ENCODE measurements around the gene ADAMTS17. TPM values are rescaled to one million over a fixed set of nuclear protein-coding genes. Genes with fewer than 3 reads are reported as not detected.

The ADAMTS17 gene
- total RNA-seq, 1 donor from 2014 or later = 6.2 TPM

DNA sequence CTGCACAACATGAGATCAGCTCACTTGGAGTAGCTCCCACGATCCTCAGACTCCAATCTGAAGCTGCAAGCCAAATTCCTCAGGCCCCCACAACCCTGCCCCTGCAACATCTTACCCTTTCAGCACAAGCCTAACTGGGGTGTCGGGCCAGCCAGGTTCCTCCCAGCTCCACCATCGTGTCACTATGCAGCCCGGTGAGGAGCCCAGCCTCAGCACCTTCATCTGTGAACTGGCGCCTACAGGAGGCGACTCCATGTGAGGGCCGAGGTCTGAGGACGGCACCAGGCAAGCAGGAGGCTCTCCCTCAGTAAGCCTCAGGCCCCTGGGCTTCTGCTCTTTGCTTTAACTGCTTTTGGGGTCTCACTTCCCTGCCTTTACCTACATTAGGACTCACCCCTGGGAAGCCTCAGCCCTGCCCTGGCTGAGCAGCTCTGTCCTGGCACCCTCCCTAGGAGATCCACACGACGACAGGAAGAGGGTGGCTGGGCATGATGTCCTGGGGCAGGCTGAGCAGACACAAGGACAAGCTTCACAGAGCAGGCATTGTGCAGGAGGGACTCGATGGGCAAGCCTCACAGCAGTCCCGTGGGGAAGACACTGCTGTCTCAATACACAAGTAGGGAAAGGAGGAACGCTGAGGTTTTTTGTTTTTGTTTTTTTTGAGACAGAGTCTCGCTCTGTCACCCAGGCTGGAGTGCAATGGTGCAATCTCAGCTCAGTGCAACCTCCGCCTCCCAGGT is 104.6 kb downstream of the ADAMTS17 start:
- intact Hi-C loops (cut with DNase I) = no loop called here
- Histone ChIP-seq H3K36me3 (no peaks in the 10 kb centered on the region), H3K9me3 (no peaks in the 10 kb centered on the region), H3K27ac (no peak overlapping the region), H3K27me3 (no peaks in the 10 kb centered on the region), H3K4me3 (no peak overlapping the region), H3K4me1 (no peaks in the 10 kb centered on the region)
- no peak for TF ChIP-seq CTCF (IDR thresholded peaks at IDR 0.05)
- no peak for DNase-seq
- no peak for ATAC-seq

DNA sequence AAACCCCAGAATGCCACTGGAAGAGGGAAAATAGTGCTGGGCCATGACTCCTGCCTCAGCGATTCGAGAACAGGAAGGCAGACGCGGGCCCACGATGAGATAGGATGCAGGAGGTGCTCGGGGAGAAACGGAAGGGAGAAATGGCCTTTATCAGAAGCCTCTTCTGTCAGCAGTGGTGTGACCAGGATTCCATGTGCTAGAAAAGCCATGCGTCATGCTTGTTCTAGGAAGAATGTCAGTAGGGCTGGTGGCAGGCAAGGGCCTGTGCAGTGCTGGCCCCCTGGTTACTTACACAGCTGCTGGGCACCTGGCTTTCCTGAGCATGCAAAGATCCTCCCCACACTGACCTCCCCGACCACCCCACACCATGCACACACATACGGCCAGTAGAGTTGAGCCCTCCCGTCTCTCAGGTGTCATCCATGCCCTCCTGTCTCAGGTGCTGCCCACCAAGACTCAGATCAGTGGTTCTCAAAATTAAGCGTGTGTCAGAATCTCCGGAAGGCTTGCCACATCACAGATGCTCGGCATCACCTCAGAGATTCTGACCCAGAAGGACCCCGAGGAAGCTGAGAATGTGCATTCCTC is 106.7 kb downstream of the ADAMTS17 start:
- intact Hi-C loops (cut with DNase I) = no loop called here
- no peak for DNase-seq
- no peaks in the 10 kb centered on the region for H3K9me3 ChIP-seq
- no peaks in the 10 kb centered on the region for H3K36me3 ChIP-seq
- H3K4me3 ChIP-seq = no peak overlapping the region
- TF ChIP-seq CTCF (IDR thresholded peaks at IDR 0.05) = no peak
- no peaks in the 10 kb centered on the region for H3K4me1 ChIP-seq
- no peaks in the 10 kb centered on the region for H3K27me3 ChIP-seq
- H3K27ac ChIP-seq = no peak overlapping the region
- no peak for ATAC-seq

- no peak for TF ChIP-seq CTCF (IDR thresholded peaks at IDR 0.05)
- DNase-seq = no peak
- Histone ChIP-seq H3K36me3 (no peaks in the 10 kb centered on the region), H3K9me3 (no peaks in the 10 kb centered on the region), H3K4me1 (no peaks in the 10 kb centered on the region), H3K27ac (no peak overlapping the region), H3K27me3 (no peaks in the 10 kb centered on the region), H3K4me3 (no peak overlapping the region)
- intact Hi-C loops (cut with DNase I) = no loop called here
- no peak for ATAC-seq
These were observed 107.4 kb downstream of the ADAMTS17 start for GRCh38 chr15:100234158-100235029.

GRCh38 chr15:100230784-100231183 is 111.0 kb downstream of the ADAMTS17 start:
- Histone ChIP-seq H3K4me3 (no peak overlapping the region), H3K27me3 (no peaks in the 10 kb centered on the region), H3K9me3 (no peaks in the 10 kb centered on the region), H3K36me3 (no peaks in the 10 kb centered on the region), H3K27ac (no peak overlapping the region), H3K4me1 (no peaks in the 10 kb centered on the region)
- intact Hi-C loops (cut with DNase I) = no loop called here
- DNase-seq (no peak), ATAC-seq (no peak)
- TF ChIP-seq CTCF (IDR thresholded peaks at IDR 0.05) = no peak

DNA sequence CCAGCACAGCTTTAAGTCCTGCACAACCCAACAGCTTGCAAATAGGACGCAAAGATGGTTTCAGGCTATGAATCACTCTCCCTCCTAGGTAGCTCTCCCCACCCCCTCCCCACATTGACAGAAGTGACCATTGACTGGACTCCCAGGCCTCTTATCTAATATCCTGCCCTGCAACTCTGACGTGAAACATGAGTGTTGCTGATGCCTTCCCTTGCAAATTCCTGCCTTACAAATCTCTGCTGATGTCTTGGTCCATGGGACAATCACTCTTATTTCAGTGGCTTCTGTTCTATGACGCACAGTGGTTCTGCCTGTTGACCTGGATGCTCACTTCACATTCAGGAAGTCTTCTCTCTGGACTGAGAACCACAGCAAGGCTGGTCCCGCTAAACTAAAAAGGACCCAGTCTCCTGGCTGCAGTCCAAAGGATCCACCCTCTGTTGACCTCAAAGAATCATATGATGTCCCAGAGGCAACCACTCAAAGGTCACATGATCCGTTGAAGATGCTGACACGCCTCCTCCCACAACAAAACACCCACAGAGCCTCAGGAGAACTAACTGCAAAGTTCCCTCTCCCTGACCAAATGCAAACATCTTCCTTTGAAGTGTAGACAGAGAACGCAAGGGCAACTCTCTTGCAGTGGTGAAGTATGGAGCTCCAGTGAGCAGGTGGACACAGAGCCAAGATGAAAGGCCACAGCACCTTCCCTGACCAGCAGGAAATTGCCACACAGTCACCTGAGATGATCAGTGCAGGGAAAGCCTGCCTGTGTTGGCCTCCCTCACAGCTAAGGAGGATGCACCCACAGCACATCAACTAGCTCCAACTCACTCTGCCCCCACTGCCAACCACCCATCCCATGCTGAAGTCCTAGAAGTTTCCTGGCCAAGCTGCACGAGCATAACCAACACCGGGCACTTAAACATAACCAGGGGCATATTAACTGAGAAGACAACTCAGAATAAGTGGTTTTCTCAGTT is 112.3 kb downstream of the ADAMTS17 start:
- Histone ChIP-seq H3K4me3 (no peak overlapping the region), H3K27ac (no peak overlapping the region), H3K4me1 (no peaks in the 10 kb centered on the region), H3K27me3 (no peaks in the 10 kb centered on the region), H3K36me3 (no peaks in the 10 kb centered on the region), H3K9me3 (no peaks in the 10 kb centered on the region)
- TF ChIP-seq CTCF (IDR thresholded peaks at IDR 0.05) = no peak
- ATAC-seq = no peak
- intact Hi-C loops (cut with DNase I) = no loop called here
- DNase-seq = no peak
